Muscle layer of duodenum (tissue), 2 donors: ENCODE measurements around the gene NKAIN2.

Source experiments
- H3K27ac ChIP-seq: one replicate; pipeline ENCODE4 v1.7.0; 2013; ENCODE audit warnings: mild to moderate bottlenecking, low read length
- H3K27me3 ChIP-seq: one replicate; pipeline ENCODE4 v1.7.0; 2013; ENCODE audit warnings: low read depth, mild to moderate bottlenecking, control low read depth, low read length
- H3K36me3 ChIP-seq, 2 donors: one replicate each; pipeline ENCODE4 v1.7.0; 2013; ENCODE audit warnings: low read length in 2 of 2, control low read depth in 1 of 2, mild to moderate bottlenecking in 1 of 2; ENCODE audit not compliant: insufficient read depth in 2 of 2, control insufficient read depth in 1 of 2
- H3K4me1 ChIP-seq, 2 donors: one replicate each; pipeline ENCODE4 v1.7.0; 2013; ENCODE audit warnings: low read length in 2 of 2, mild to moderate bottlenecking in 2 of 2, control low read depth in 1 of 2, moderate library complexity in 1 of 2; ENCODE audit not compliant: insufficient read depth in 2 of 2, control insufficient read depth in 1 of 2
- H3K4me3 ChIP-seq, 2 donors: one replicate each; pipeline ENCODE4 v1.7.0; 2013; ENCODE audit warnings: low read length in 2 of 2, low read depth in 1 of 2, mild to moderate bottlenecking in 1 of 2
- H3K9me3 ChIP-seq, 2 donors: one replicate each; pipeline ENCODE4 v1.7.0; 2013; ENCODE audit warnings: low read length in 2 of 2, control low read depth in 1 of 2, mild to moderate bottlenecking in 1 of 2; ENCODE audit not compliant: control insufficient read depth in 1 of 2
- donor health status: healthy.

NKAIN2 gene

GRCh38 chr6:124640432-124640831, 836.8 kb downstream of the NKAIN2 start:
- Histone ChIP-seq H3K4me1 (no peaks in the 10 kb centered on the region), H3K36me3 (no peaks in the 10 kb centered on the region), H3K9me3 (peaks cover 0 to 2% of the 10 kb centered on the region in 2 donors), H3K27ac (no peak overlapping the region), H3K4me3 (no peak overlapping the region), H3K27me3 (no peaks in the 10 kb centered on the region)

- Histone ChIP-seq H3K9me3 (no peaks in the 10 kb centered on the region), H3K4me1 (no peaks in the 10 kb centered on the region), H3K4me3 (no peak overlapping the region), H3K36me3 (no peaks in the 10 kb centered on the region), H3K27me3 (no peaks in the 10 kb centered on the region), H3K27ac (no peak overlapping the region)
Measured at GRCh38 chr6:124655866-124656265, 852.2 kb downstream of the NKAIN2 start.

- no peaks in the 10 kb centered on the region for H3K27me3 ChIP-seq
- no peaks in the 10 kb centered on the region for H3K36me3 ChIP-seq
- H3K4me3 ChIP-seq, result no peak overlapping the region
- no peaks in the 10 kb centered on the region for H3K9me3 ChIP-seq
- no peaks in the 10 kb centered on the region for H3K4me1 ChIP-seq
- H3K27ac ChIP-seq, result no peak overlapping the region
Measured at GRCh38 chr6:124658053-124658452, 854.4 kb downstream of the NKAIN2 start.

GRCh38 chr6:124659427-124659826, 855.8 kb downstream of the NKAIN2 start:
- Histone ChIP-seq H3K4me3 (no peak overlapping the region), H3K9me3 (no peaks in the 10 kb centered on the region), H3K27ac (no peak overlapping the region), H3K4me1 (no peaks in the 10 kb centered on the region), H3K27me3 (no peaks in the 10 kb centered on the region), H3K36me3 (no peaks in the 10 kb centered on the region)

- no peaks in the 10 kb centered on the region for H3K36me3 ChIP-seq
- no peak overlapping the region for H3K27ac ChIP-seq
- no peaks in the 10 kb centered on the region for H3K4me1 ChIP-seq
- H3K4me3 ChIP-seq, result no peak overlapping the region
- H3K9me3 ChIP-seq, result no peaks in the 10 kb centered on the region
- H3K27me3 ChIP-seq, result no peaks in the 10 kb centered on the region
Measured at GRCh38 chr6:124660185-124660584, 856.5 kb downstream of the NKAIN2 start.

GRCh38 chr6:124661097-124661661, 857.5 kb downstream of the NKAIN2 start:
- no peaks in the 10 kb centered on the region for H3K36me3 ChIP-seq

GRCh38 chr6:124668028-124668427, 864.4 kb downstream of the NKAIN2 start:
- Histone ChIP-seq H3K4me3 (no peak overlapping the region), H3K27me3 (no peaks in the 10 kb centered on the region), H3K4me1 (no peaks in the 10 kb centered on the region), H3K9me3 (no peaks in the 10 kb centered on the region), H3K36me3 (no peaks in the 10 kb centered on the region), H3K27ac (no peak overlapping the region)

More at GRCh38 chr6:124661097-124661661, 857.5 kb downstream of the NKAIN2 start:
- H3K9me3 ChIP-seq, result no peaks in the 10 kb centered on the region
- H3K4me1 ChIP-seq, result no peaks in the 10 kb centered on the region
- H3K27ac ChIP-seq, result no peak overlapping the region
- H3K4me3 ChIP-seq, result no peak overlapping the region
- no peaks in the 10 kb centered on the region for H3K27me3 ChIP-seq

- Histone ChIP-seq H3K4me1 (no peaks in the 10 kb centered on the region), H3K27me3 (no peaks in the 10 kb centered on the region), H3K4me3 (no peak overlapping the region), H3K9me3 (peaks cover 0 to 6% of the 10 kb centered on the region in 2 donors), H3K36me3 (no peaks in the 10 kb centered on the region), H3K27ac (no peak overlapping the region)
Measured at GRCh38 chr6:124669713-124670480, 866.2 kb downstream of the NKAIN2 start.

GRCh38 chr6:124670801-124671200, 867.1 kb downstream of the NKAIN2 start:
- peaks cover 0 to 6% of the 10 kb centered on the region in 2 donors for H3K9me3 ChIP-seq
- H3K4me1 ChIP-seq, result no peaks in the 10 kb centered on the region
- no peaks in the 10 kb centered on the region for H3K27me3 ChIP-seq
- no peak overlapping the region for H3K27ac ChIP-seq
- no peak overlapping the region for H3K4me3 ChIP-seq
- no peaks in the 10 kb centered on the region for H3K36me3 ChIP-seq

- H3K27ac ChIP-seq, result no peak overlapping the region
- H3K4me1 ChIP-seq, result no peaks in the 10 kb centered on the region
- H3K36me3 ChIP-seq, result no peaks in the 10 kb centered on the region
- no peaks in the 10 kb centered on the region for H3K27me3 ChIP-seq
- H3K4me3 ChIP-seq, result no peak overlapping the region
- peaks cover 0 to 6% of the 10 kb centered on the region in 2 donors for H3K9me3 ChIP-seq
Measured at GRCh38 chr6:124671324-124671723, 867.7 kb downstream of the NKAIN2 start.

GRCh38 chr6:124674042-124674441, 870.4 kb downstream of the NKAIN2 start:
- no peak overlapping the region for H3K27ac ChIP-seq
- no peak overlapping the region for H3K4me3 ChIP-seq
- H3K36me3 ChIP-seq, result no peaks in the 10 kb centered on the region
- H3K4me1 ChIP-seq, result no peaks in the 10 kb centered on the region
- peaks cover 4 to 18% of the 10 kb centered on the region in 2 donors for H3K9me3 ChIP-seq
- H3K27me3 ChIP-seq, result no peaks in the 10 kb centered on the region
